ENCODE results near the gene ARHGAP44. TPM values are rescaled to one million over a fixed set of nuclear protein-coding genes. Genes with fewer than 3 reads are reported as not detected.

The ARHGAP44 gene
- total and polyA plus RNA-seq, 2 of the 8 experiments (the other 6 are each of a cell fraction or from before 2014, with no cell fraction given), result 6.2 to 22.2 TPM

DNA sequence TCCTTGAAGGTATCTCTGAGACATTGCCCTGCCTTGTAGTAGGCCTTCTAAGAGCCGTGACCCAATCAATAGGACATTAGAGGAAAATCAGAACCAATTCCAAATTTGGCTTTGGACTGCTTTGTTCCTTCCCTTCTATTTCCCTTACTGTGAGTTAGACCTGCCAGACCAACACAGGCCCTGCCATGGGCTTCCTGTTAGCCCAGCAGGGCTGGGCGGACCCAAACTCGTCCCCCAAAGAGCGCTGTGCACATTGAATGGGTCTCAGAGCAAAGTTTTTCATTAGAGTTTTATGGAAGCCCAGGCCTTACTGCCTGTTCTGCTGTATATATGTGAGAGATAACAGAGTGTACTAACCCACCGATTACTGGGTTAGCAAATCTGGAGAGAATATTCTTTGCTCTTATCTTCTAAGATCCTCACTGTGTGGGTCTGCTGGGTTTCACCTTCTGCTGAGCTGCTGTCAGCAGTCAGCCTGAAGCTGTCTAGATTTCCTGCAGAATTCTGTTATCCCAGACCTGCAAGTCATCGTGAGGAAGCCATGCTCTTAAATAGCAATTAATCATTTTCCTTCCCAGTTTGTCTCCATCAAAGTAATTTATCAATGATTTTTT lies 5.7 kb downstream of the ARHGAP44 start (continued):
- TF ChIP-seq POLR2A (IDR thresholded peaks at IDR 0.05; ENCODE audit: control extremely low read depth in 1 of 2, low read depth in 2 of 2, low read length in 2 of 2) (no peak), CTBP2 (IDR thresholded peaks at IDR 0.05; ENCODE audit: borderline replicate concordance, insufficient read depth, insufficient read length, low read length) (no peak), EZH2 (IDR thresholded peaks at IDR 0.05; ENCODE audit: low read depth, low read length, severe bottlenecking) (no peak), CEBPB (IDR thresholded peaks at IDR 0.05; ENCODE audit: low read depth, low read length) (no peak), SIN3A (conservative IDR thresholded peaks at IDR 0.05 in 1 of 2, IDR thresholded peaks at IDR 0.05 in 1 of 2; ENCODE audit: low read depth in 1 of 2, low read length in 2 of 2) (no peak), RXRA (IDR thresholded peaks at IDR 0.05; ENCODE audit: insufficient read depth, low read depth, low read length) (no peak), HDAC6 (IDR thresholded peaks at IDR 0.05; ENCODE audit: low read depth, low read length) (no peak)

All from H1 (cell line).